ENCODE results near the gene TTC23. TPM values are rescaled to one million over a fixed set of nuclear protein-coding genes. Genes with fewer than 3 reads are reported as not detected.

Gene TTC23
- total and polyA plus RNA-seq, 9 of the 15 experiments (the other 6 are each of a cell fraction or from before 2014, with no cell fraction given): 0.41 to 4.5 (median 2.5) TPM

GRCh38 chr15:99282586-99282985, 33.2 kb upstream of the TTC23 start (continued):
- TF ChIP-seq MEF2A (IDR thresholded peaks at IDR 0.05; ENCODE audit: control insufficient read depth, low read depth, low read length): no peak
- TF ChIP-seq ZBTB2 (IDR thresholded peaks at IDR 0.05): no peak

- Histone ChIP-seq H3K79me2 (ENCODE audit: control insufficient read depth, insufficient read depth, low read length) (no peaks in the 10 kb centered on the region), H3K4me2 (ENCODE audit: insufficient read depth, low read length) (no peak overlapping the region), H3K36me3 (ENCODE audit: control insufficient read depth, insufficient read depth, low read length) (no peaks in the 10 kb centered on the region), H3K27ac (ENCODE audit: extremely low read depth, low read depth, low read length) (no peak overlapping the region), H3K9ac (ENCODE audit: insufficient read depth in 1 of 2, low read depth in 2 of 2, low read length in 2 of 2) (no peak overlapping the region), H4K20me1 (replicated peaks; ENCODE audit: control insufficient read depth, insufficient read depth, low read length) (no peaks in the 10 kb centered on the region), H3K27me3 (ENCODE audit: control insufficient read depth in 2 of 2, insufficient read depth in 2 of 2, low read length in 2 of 2) (no peaks in the 10 kb centered on the region), H3K4me3 (no peak overlapping the region), H3K9me1 (ENCODE audit: control insufficient read depth, insufficient read depth, low read length) (no peaks in the 10 kb centered on the region), H3K9me3 (replicated peaks; ENCODE audit: control insufficient read depth, insufficient read depth, low read depth, low read length) (no peaks in the 10 kb centered on the region), H2AFZ (ENCODE audit: low read depth, low read length) (no peak overlapping the region), H3K4me1 (replicated peaks in 1 of 2; ENCODE audit: control insufficient read depth in 2 of 2, insufficient read depth in 2 of 2, low read length in 2 of 2) (no peaks in the 10 kb centered on the region)
- FAIRE-seq (no peak), ATAC-seq (no peak), DNase-seq (ENCODE audit: extremely low read depth in 1 of 4, low spot score in 3 of 4) (no peak)
- intact Hi-C loops (cut with micrococcal nuclease) (no loop called here), in situ Hi-C loops (cut with MboI) (loop anchor here (25.0 kb wide), 1 partner anchor 455 kb away; the partner anchor contains the start of gene LYSMD4)
- no peak for TF ChIP-seq BCL6 (CRISPR knock-in tag; IDR thresholded peaks at IDR 0.05)
- TF ChIP-seq ZNF384 (IDR thresholded peaks at IDR 0.05; ENCODE audit: low read depth, low read length): no peak
- no TSS peak for BruUV-seq (replicated peaks)
- CTCF ChIA-PET (ENCODE audit: low intra/inter-chr PET ratio): no interaction called here
- POLR2A ChIA-PET: interaction anchor here (0.6 kb wide), 1 partner anchor 791 kb away, joined by 3 read pairs; no protein-coding TSS in a partner anchor
Observed at GRCh38 chr15:99282121-99282520, 32.7 kb upstream of the TTC23 start.

All from K562 (cell line).